Germinal center (tissue), 1 donor: ENCODE measurements around the gene FGF3.

Experiments used
- DNase-seq: peaks from one replicate; pipeline ENCODE4 v3.0.0; 2012; ENCODE audit warnings: mixed read lengths, low spot score

Gene FGF3

GRCh38 chr11:69818603-69819441 is at the start of gene FGF3:
FGF3 (minus strand) TSS chr11:69819416; CDS start chr11:69818933, 483 bp downstream.
- no peak for DNase-seq

GRCh38 chr11:69868871-69869270 is 49.7 kb upstream of the FGF3 start:
- no peak for DNase-seq

GRCh38 chr11:69868006-69868810 is 49.0 kb upstream of the FGF3 start:
- DNase-seq, result no peak

GRCh38 chr11:69867076-69868005 is 48.1 kb upstream of the FGF3 start:
- no peak for DNase-seq

- DNase-seq, result no peak
Observed at GRCh38 chr11:69866648-69867047, 47.4 kb upstream of the FGF3 start.

GRCh38 chr11:69865707-69866106 is 46.5 kb upstream of the FGF3 start:
- no peak for DNase-seq

- DNase-seq, result no peak
Observed at GRCh38 chr11:69864686-69865661, 45.8 kb upstream of the FGF3 start.

GRCh38 chr11:69863544-69864200 is 44.5 kb upstream of the FGF3 start:
- no peak for DNase-seq

GRCh38 chr11:69862797-69863543 is 43.8 kb upstream of the FGF3 start:
- no peak for DNase-seq

GRCh38 chr11:69862331-69862771 is 43.1 kb upstream of the FGF3 start:
- DNase-seq, result no peak

GRCh38 chr11:69861901-69862300 is 42.7 kb upstream of the FGF3 start:
- no peak for DNase-seq

- DNase-seq, result no peak
Observed at GRCh38 chr11:69860796-69861445, 41.7 kb upstream of the FGF3 start.

- DNase-seq, result no peak
Observed at GRCh38 chr11:69860244-69860643, 41.0 kb upstream of the FGF3 start.

- DNase-seq, result no peak
Observed at GRCh38 chr11:69859275-69859934, 40.2 kb upstream of the FGF3 start.

GRCh38 chr11:69855421-69855820 is 36.2 kb upstream of the FGF3 start:
- DNase-seq, result no peak

GRCh38 chr11:69854713-69855112 is 35.5 kb upstream of the FGF3 start:
- no peak for DNase-seq

GRCh38 chr11:69852056-69852455 is 32.8 kb upstream of the FGF3 start:
- no peak for DNase-seq

- DNase-seq, result no peak
Observed at GRCh38 chr11:69848201-69848600, 29.0 kb upstream of the FGF3 start.
